ENCODE measurements around the gene LRSAM1.

LRSAM1 gene

DNA sequence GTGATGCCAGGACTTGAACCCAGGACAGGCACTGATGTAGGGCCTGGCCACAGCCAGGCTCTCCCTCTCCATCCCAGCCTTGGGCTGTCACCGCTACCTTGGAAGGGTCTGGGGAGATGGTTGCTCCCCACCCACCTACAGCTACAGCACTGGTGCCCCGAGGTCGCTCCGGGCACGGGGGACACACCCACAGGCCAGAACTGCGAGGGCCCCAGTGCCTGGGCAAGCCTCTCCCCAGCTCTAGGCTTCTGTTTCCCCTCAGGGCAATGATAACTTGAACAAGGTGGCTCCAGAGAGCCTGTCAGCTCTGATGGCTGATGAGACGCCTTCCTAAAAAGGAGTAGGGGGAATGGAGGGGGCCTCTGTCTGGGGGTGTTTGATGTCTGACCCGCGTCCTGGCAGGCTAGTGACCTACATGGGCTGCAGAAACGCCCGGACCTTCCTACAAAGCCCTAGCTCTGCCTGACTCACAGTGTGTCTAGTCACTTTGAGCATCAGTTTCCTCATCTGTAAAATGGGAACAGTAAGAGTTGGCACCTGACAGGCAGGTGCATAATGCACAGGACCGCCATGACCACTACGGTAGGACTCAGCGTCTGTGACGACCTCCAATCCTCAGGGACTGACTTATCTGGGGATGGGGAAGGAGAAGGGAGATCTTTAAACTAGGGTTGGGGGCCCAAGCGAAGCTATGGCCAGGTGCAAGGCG is 76.4 kb downstream of the LRSAM1 start:
- no peak for TF ChIP-seq EZH2phosphoT487 (conservative IDR thresholded peaks at IDR 0.05; ENCODE audit: low read length)
- TF ChIP-seq, protein P1, sequence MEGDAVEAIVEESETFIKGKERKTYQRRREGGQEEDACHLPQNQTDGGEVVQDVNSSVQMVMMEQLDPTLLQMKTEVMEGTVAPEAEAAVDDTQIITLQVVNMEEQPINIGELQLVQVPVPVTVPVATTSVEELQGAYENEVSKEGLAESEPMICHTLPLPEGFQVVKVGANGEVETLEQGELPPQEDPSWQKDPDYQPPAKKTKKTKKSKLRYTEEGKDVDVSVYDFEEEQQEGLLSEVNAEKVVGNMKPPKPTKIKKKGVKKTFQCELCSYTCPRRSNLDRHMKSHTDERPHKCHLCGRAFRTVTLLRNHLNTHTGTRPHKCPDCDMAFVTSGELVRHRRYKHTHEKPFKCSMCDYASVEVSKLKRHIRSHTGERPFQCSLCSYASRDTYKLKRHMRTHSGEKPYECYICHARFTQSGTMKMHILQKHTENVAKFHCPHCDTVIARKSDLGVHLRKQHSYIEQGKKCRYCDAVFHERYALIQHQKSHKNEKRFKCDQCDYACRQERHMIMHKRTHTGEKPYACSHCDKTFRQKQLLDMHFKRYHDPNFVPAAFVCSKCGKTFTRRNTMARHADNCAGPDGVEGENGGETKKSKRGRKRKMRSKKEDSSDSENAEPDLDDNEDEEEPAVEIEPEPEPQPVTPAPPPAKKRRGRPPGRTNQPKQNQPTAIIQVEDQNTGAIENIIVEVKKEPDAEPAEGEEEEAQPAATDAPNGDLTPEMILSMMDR (IDR thresholded peaks at IDR 0.05; ENCODE audit: insufficient read depth, low read length, poor library complexity, severe bottlenecking): no peak
- Histone ChIP-seq H3K4me3 (ENCODE audit: insufficient read depth, low read length, poor library complexity, severe bottlenecking) (no peak overlapping the region), H4K20me1 (ENCODE audit: low read depth, low read length) (no peaks in the 10 kb centered on the region), H3K9me2 (replicated peaks; ENCODE audit: insufficient read depth, low read length) (no peaks in the 10 kb centered on the region), H3K9ac (ENCODE audit: low read length) (no peak overlapping the region), H3K79me2 (ENCODE audit: insufficient read depth, low read length) (no peaks in the 10 kb centered on the region), H3K36me3 (ENCODE audit: low read length) (no peaks in the 10 kb centered on the region), H3K27ac (ENCODE audit: low read depth, low read length) (no peak overlapping the region), H3K27me3 (ENCODE audit: low read length) (no peaks in the 10 kb centered on the region), H3F3A (ENCODE audit: insufficient read depth) (no peaks in the 10 kb centered on the region), H3K9me3 (ENCODE audit: insufficient read depth, low read length) (peaks cover 24% of the 10 kb centered on the region; the same call in 1 of the 2 replicates), H2AFZ (ENCODE audit: low read depth, low read length, severe bottlenecking) (no peak overlapping the region), H3K4me2 (ENCODE audit: low read depth, low read length, poor library complexity, severe bottlenecking) (no peak overlapping the region)

GRCh38 chr9:127528422-127529251 is 77.3 kb downstream of the LRSAM1 start:
- TF ChIP-seq EZH2phosphoT487 (conservative IDR thresholded peaks at IDR 0.05; ENCODE audit: low read length): no peak
- TF ChIP-seq, protein P1 (IDR thresholded peaks at IDR 0.05; ENCODE audit: insufficient read depth, low read length, poor library complexity, severe bottlenecking): no peak
- H3K27me3 ChIP-seq (ENCODE audit: low read length): no peaks in the 10 kb centered on the region
- H3K9me3 ChIP-seq (ENCODE audit: insufficient read depth, low read length): peaks cover 17% of the 10 kb centered on the region; the same call in 1 of the 2 replicates
- no peak overlapping the region for H3K4me3 ChIP-seq (ENCODE audit: insufficient read depth, low read length, poor library complexity, severe bottlenecking)
- no peaks in the 10 kb centered on the region for H3K36me3 ChIP-seq (ENCODE audit: low read length)
- H3K4me2 ChIP-seq (ENCODE audit: low read depth, low read length, poor library complexity, severe bottlenecking): no peak overlapping the region
- H2AFZ ChIP-seq (ENCODE audit: low read depth, low read length, severe bottlenecking): no peak overlapping the region
- no peaks in the 10 kb centered on the region for H3K9me2 ChIP-seq (replicated peaks; ENCODE audit: insufficient read depth, low read length)
- H3K79me2 ChIP-seq (ENCODE audit: insufficient read depth, low read length): no peaks in the 10 kb centered on the region
- no peaks in the 10 kb centered on the region for H4K20me1 ChIP-seq (ENCODE audit: low read depth, low read length)
- H3K27ac ChIP-seq (ENCODE audit: low read depth, low read length): no peak overlapping the region
- no peaks in the 10 kb centered on the region for H3F3A ChIP-seq (ENCODE audit: insufficient read depth)
- H3K9ac ChIP-seq (ENCODE audit: low read length): no peak overlapping the region

GRCh38 chr9:127529671-127530070 is 78.4 kb downstream of the LRSAM1 start:
- no peaks in the 10 kb centered on the region for H4K20me1 ChIP-seq (ENCODE audit: low read depth, low read length)
- H3K27ac ChIP-seq (ENCODE audit: low read depth, low read length): no peak overlapping the region
- H3K27me3 ChIP-seq (ENCODE audit: low read length): no peaks in the 10 kb centered on the region
- H3K4me3 ChIP-seq (ENCODE audit: insufficient read depth, low read length, poor library complexity, severe bottlenecking): no peak overlapping the region
- TF ChIP-seq EZH2phosphoT487 (conservative IDR thresholded peaks at IDR 0.05; ENCODE audit: low read length): no peak
- TF ChIP-seq, protein P1 (IDR thresholded peaks at IDR 0.05; ENCODE audit: insufficient read depth, low read length, poor library complexity, severe bottlenecking): no peak
- H3K79me2 ChIP-seq (ENCODE audit: insufficient read depth, low read length): no peaks in the 10 kb centered on the region
- peaks cover 12% of the 10 kb centered on the region; the same call in 1 of the 2 replicates for H3K9me3 ChIP-seq (ENCODE audit: insufficient read depth, low read length)
- no peaks in the 10 kb centered on the region for H3K9me2 ChIP-seq (replicated peaks; ENCODE audit: insufficient read depth, low read length)
- H3F3A ChIP-seq (ENCODE audit: insufficient read depth): no peaks in the 10 kb centered on the region
- no peaks in the 10 kb centered on the region for H3K36me3 ChIP-seq (ENCODE audit: low read length)
- no peak overlapping the region for H2AFZ ChIP-seq (ENCODE audit: low read depth, low read length, severe bottlenecking)
- H3K9ac ChIP-seq (ENCODE audit: low read length): no peak overlapping the region
- no peak overlapping the region for H3K4me2 ChIP-seq (ENCODE audit: low read depth, low read length, poor library complexity, severe bottlenecking)

All from SU-DHL-6 (cell line).